Nucleus accumbens (tissue), 56 donors: ENCODE results near the gene SIPA1L2.
"Not testable (repeated sequence)": the region's sequence is repeated elsewhere in the genome, so short reads cannot be mapped to it uniquely, and the experiment has no call there.

Source experiments
- DNase-seq, 56 donors: peaks; one replicate each; lab custom pipeline; 2025; lab: John Stamatoyannopoulos, UW

The SIPA1L2 gene

DNA sequence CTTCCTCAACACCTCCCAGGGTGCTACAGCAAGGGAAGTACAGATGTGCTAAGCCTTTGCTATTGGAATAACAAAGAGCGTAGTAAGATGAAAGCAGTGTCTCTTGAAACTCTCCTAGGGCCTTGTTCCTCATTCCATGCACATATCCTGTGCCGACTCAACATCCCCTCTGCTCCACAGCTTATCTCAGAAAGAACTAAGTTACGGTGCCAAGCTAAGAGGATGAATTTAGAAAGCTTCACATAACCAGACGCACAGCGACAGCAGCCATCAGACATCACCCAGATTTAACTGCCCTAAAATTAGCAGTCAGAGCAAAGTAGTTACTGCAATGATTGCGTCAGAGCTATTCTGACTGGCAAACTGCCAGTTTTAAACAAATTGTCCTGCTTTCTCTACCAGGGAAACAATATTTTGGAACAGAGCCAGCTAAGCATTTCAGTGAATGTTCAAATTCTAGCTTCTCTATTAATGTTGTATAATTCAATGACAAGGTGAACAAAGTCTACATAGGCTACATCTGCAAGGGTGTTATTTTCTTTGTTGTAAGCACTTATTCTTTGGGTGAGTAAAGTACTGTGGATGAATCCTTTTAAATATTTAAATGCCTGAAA lies 9.5 kb downstream of the SIPA1L2 start:
- DNase-seq = peak in 30 of 56 donors; percentile 9 to 77 (median 32)

DNA sequence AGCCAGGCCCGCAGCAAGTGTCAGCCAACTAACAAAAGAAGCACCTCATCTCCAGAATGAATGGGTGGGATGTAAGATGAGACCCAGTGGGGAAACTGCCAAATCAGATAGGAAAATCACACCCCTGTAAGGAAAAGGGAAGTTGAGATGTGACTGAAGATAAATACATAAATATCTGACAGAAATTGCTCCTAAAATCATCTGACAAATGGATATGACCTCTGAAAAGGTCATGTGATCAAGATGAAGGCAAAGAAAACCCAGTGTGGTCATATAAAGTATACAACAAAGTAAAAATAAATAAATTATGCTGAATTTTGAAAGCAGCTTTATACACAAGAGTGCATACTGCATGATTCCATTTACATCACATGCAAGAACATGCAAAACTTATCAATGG lies 12.7 kb downstream of the SIPA1L2 start:
- no peak for DNase-seq

- DNase-seq = no peak
These were observed 14.6 kb downstream of the SIPA1L2 start for GRCh38 chr1:232615306-232615800.

- DNase-seq = no peak
These were observed 15.1 kb downstream of the SIPA1L2 start for GRCh38 chr1:232614811-232615210.

DNA sequence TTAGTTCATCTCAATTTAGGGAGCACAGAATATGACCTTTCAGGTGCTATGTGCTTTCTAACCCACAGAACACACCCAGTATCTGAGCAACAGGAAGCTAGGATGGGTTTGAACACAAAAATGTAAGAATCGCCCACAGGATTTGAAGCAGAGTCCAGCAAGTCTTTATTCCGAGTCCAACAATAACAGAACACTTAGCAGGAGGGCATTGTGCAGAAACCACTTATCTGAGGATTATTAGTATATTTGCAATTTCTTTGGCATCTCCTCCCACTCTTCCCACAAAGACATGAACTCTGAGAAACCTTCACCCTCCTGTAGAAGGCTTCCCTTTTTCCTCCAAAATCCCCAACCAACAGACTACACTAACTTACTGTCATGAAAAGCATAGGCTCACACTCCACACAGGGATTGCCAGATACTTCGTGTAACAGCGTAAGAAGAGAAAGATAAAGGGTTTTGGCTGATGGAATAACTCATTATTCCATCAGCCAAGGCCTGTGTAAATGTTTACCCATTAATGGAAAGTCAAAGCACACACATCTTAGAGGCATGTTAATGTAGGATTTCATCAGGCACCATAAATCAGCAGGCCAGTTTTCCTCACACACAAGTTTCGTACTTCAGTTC lies 16.1 kb downstream of the SIPA1L2 start:
- DNase-seq = no peak

- not testable (repeated sequence) for DNase-seq
These were observed 17.1 kb downstream of the SIPA1L2 start for GRCh38 chr1:232612836-232613235.

- DNase-seq = no peak
These were observed 18.1 kb downstream of the SIPA1L2 start for GRCh38 chr1:232611834-232612233.

- not testable (repeated sequence) for DNase-seq
These were observed 18.8 kb downstream of the SIPA1L2 start for GRCh38 chr1:232610902-232611745.

- DNase-seq = no peak
These were observed 19.6 kb downstream of the SIPA1L2 start for GRCh38 chr1:232610192-232610901.

DNA sequence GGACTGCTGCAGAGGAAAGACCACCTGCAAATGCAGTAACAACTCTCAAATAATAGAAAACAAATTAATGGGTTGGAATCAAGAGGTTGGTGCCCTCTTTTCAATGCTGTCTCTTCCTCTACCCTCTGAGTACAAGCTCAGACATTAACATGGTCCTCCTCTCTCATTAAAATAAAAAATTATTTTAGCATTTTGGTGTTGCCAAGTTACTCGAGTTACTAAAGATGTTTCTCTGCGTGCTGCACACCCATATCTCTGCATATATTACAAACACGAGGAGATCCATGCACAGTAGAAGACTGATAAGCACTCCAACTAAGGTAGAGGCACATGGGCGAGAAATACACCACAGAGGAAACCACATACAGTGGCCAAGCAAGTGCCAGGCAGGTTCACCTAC lies 21.5 kb downstream of the SIPA1L2 start:
- DNase-seq = no peak

GRCh38 chr1:232602622-232603021 lies 27.3 kb downstream of the SIPA1L2 start:
- no peak for DNase-seq

GRCh38 chr1:232600424-232601258 lies 29.3 kb downstream of the SIPA1L2 start:
- no peak for DNase-seq

GRCh38 chr1:232599178-232600041 lies 30.5 kb downstream of the SIPA1L2 start:
- no peak for DNase-seq

DNA sequence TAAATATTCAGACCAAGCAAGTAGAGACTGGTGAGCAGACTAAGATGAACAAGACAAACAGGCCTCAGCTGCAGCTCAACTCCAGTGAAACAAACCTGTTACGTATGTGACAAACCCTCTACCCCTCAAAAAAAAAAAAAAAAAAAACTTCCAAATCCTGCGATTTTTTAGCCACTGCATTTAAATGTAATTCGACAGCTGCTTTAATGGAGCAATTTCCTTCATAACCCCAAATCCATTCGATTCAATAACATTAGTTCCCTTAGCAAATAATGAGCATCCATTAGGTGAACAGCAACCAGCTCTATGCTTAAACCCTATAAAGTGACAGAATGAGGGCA lies 31.1 kb downstream of the SIPA1L2 start:
- DNase-seq = no peak

DNA sequence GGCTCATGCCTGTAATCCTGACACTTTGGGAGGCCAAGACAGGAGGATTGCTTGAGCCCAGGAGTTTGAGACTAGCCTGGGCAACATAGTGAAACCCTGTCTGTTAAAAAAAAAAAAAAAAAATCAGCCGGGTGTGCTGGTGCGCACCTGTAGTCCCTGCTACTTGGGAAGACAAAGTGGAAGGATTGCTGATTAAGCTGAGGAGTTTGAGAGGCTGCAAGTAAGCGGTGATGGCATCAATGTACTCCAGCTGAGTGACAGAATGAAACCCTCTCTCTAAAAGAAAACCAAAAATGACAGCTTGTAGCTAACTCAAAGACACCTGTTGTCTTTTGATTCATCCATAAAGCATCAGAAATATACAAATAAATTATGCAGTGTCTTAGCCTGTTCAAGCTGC lies 31.8 kb downstream of the SIPA1L2 start:
- no peak for DNase-seq

DNA sequence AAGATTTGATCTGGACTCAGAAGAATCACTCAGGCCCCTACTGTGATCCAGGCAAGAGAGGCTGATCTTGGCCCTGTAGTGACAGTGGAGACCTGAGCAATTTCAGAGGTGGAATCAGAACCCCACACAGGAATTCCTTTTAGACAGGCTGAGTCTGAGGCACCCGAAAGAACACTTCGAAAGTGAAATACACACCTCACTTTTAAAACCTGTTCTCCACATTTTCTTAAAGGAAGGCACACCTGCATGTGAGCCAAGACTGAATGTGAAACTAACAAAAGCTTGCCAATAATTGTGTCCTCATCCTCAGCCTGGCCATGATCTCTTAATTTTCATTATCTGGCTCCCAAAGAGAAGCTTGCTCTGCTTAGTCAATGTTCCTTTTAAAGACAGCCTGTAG lies 32.2 kb downstream of the SIPA1L2 start:
- DNase-seq = no peak

DNA sequence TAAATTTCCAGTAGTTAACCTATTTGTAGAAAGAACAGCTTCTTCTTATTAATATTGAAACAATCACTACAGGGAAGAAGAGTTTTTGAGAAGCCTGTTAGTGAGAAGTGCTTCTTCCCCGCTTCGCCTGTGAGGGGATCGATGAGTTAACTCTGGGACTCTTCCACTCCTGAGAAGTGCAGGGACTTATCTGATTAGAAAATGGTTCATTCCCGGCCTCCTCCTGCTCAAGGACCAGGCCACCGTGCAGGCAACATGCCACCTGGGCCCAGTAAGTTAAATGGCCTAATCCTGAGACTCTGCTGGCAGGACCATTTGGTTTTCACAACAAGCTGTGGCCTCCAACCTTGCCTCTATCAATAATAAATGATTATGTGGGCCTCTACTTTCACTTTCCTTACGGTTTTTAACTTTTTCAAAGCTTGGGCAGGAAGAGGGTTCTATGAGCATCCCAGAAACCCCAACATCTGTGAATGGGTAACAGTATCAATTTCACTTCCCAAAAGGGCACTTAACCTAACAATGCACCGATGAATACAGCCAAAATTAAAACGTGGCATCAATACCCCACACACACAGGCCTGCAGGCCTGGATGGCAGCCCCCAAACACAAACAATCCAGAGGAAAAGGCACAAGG lies 33.1 kb downstream of the SIPA1L2 start:
- DNase-seq = no peak
